Endodermal cell (in vitro differentiated cells): ENCODE results near the gene FAM186B. TPM values are rescaled to one million over a fixed set of nuclear protein-coding genes. Genes with fewer than 3 reads are reported as not detected.
A peak's percentile ranks its signal among the peaks of the same experiment; 100 is the strongest.

Source experiments
- DNase-seq: peaks from one replicate; pipeline ENCODE4 v3.0.0-alpha.2; 2017
- H3K27ac ChIP-seq: 2 replicates; pipeline ENCODE4 v1.5.1; 2013; ENCODE audit warnings: mild to moderate bottlenecking, low read depth, low read length, moderate library complexity
- H3K27me3 ChIP-seq: 2 replicates; pipeline ENCODE4 v1.6.1; 2013; ENCODE audit warnings: mild to moderate bottlenecking, low read length, moderate library complexity; ENCODE audit not compliant: insufficient read depth, control insufficient read depth, poor library complexity, severe bottlenecking
- H3K36me3 ChIP-seq: 2 replicates; pipeline ENCODE4 v1.7.0; 2013; ENCODE audit warnings: mild to moderate bottlenecking, low read length, moderate library complexity; ENCODE audit not compliant: control insufficient read depth, insufficient read depth
- H3K4me1 ChIP-seq: one replicate; pipeline ENCODE4 v1.7.0; 2013; ENCODE audit warnings: low read length; ENCODE audit not compliant: control insufficient read depth, insufficient read depth
- H3K4me3 ChIP-seq: 2 replicates; pipeline ENCODE4 v1.5.1; 2013; ENCODE audit warnings: mild to moderate bottlenecking, low read length, moderate library complexity
- H3K9ac ChIP-seq: 2 replicates; pipeline ENCODE4 v1.6.1; 2013; ENCODE audit warnings: mild to moderate bottlenecking, low read length, moderate library complexity; ENCODE audit not compliant: poor library complexity, severe bottlenecking; ENCODE audit errors: extremely low read depth
- H3K9me3 ChIP-seq: 2 replicates; pipeline ENCODE4 v1.6.1; 2013; ENCODE audit warnings: mild to moderate bottlenecking, low read length, moderate library complexity; ENCODE audit not compliant: control insufficient read depth
- H3K27ac Mint-ChIP-seq: 2 replicates; pipeline ENCODE4 v1.8.0; 2020; ENCODE audit warnings: mixed read lengths
- H3K27me3 Mint-ChIP-seq: 2 replicates; pipeline ENCODE4 v1.8.0; 2021; ENCODE audit warnings: mild to moderate bottlenecking, mixed read lengths; ENCODE audit not compliant: insufficient read depth
- H3K36me3 Mint-ChIP-seq: 2 replicates; pipeline ENCODE4 v1.8.0; 2020; ENCODE audit warnings: low read depth, mixed read lengths
- H3K4me1 Mint-ChIP-seq: 2 replicates; pipeline ENCODE4 v1.8.0; 2020; ENCODE audit warnings: mixed read lengths
- H3K4me3 Mint-ChIP-seq: 2 replicates; pipeline ENCODE4 v1.8.0; 2020; ENCODE audit warnings: mild to moderate bottlenecking, moderate library complexity, mixed read lengths
- H3K9me3 Mint-ChIP-seq: 2 replicates; pipeline ENCODE4 v1.8.0; 2020; ENCODE audit warnings: mild to moderate bottlenecking, mixed read lengths
- WGBS, 2 experiments: methylation state at CpG; one replicate each; pipeline versions ENCODE4 v1.1.5 to v1.1.7; 2013; ENCODE audit warnings: missing lambda C conversion rate in 2 of 2, mixed read lengths in 1 of 2; ENCODE audit not compliant: insufficient coverage in 1 of 2, insufficient read length in 1 of 2; 5-methylcytosine and 5-hydroxymethylcytosine counted together
- total RNA-seq, 2 donors: library from RNA; stranded (reverse); fragmentation: NEBNext Ultra II Directional in 1 of 2; extraction: Animal tissue kit (Norgen Biotek cat#: 25700) in 1 of 2; gene quantifications; 2 replicates in 1 of 2; 3 replicates in 1 of 2; pipeline ENCODE4 v1.2.1, GENCODE V29; 2021
- TF ChIP-seq, protein P1 (sequence below): fragments of 200-600 bp; sonication (generic); conservative IDR thresholded peaks from 2 replicates; pipeline ENCODE4 v1.5.0; 2021; ENCODE audit warnings: antibody characterized with exemption, mild to moderate bottlenecking

FAM186B gene
- total RNA-seq, 2 donors from 2014 or later, result 0.22 to 0.26 TPM

DNA sequence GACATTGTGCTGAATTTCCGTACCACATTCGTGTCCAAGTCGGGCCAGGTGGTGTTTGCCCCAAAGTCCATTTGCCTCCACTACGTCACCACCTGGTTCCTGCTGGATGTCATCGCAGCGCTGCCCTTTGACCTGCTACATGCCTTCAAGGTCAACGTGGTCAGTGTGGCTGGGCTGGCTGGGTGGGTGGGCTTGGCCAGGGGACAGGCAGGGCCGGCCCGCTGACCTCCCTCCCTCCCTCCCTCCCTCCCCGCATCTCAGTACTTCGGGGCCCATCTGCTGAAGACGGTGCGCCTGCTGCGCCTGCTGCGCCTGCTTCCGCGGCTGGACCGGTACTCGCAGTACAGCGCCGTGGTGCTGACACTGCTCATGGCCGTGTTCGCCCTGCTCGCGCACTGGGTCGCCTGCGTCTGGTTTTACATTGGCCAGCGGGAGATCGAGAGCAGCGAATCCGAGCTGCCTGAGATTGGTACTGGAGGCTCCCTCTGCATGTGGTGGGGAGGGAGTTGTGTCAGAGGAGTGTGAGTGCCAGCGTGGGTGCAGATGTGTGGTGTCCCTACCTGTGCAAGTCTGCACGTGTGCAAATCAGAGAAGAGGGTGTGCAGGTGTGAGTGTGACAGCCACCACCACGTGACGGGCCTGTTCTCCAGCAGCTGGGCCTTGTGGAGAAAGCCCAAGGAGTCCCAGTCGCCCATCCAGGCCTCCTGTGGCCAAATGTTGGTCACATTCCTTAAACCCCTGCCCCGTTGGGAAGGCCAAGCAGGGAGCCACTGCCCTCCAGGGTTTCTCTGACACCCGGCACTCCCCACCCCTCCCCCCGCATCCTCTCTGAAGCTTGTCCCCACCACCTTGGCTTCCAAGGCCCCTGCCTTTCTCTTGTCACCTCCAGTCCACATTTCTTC, 61.3 kb downstream of the FAM186B start:
- 31 to 34% methylated on average over 17 to 39 of the region's 39 CpGs for WGBS, 2 experiments
- no peaks in the 10 kb centered on the region for H3K9me3 ChIP-seq
- H3K4me3 ChIP-seq, result no peak overlapping the region
- H3K36me3 Mint-ChIP-seq, result no peaks in the 10 kb centered on the region
- peaks cover 12% of the 10 kb centered on the region for H3K4me1 Mint-ChIP-seq
- no peaks in the 10 kb centered on the region for H3K4me1 ChIP-seq
- peak; percentile 86 for DNase-seq
- H3K27me3 ChIP-seq, result peaks cover 96% of the 10 kb centered on the region
- no peaks in the 10 kb centered on the region for H3K36me3 ChIP-seq
- no peak overlapping the region for H3K9ac ChIP-seq
- H3K27ac ChIP-seq, result no peak overlapping the region
- H3K4me3 Mint-ChIP-seq, result peak overlapping the region; percentile 43
- H3K27me3 Mint-ChIP-seq, result peaks cover 96% of the 10 kb centered on the region
- no peak overlapping the region for H3K27ac Mint-ChIP-seq
- TF ChIP-seq, protein P1, sequence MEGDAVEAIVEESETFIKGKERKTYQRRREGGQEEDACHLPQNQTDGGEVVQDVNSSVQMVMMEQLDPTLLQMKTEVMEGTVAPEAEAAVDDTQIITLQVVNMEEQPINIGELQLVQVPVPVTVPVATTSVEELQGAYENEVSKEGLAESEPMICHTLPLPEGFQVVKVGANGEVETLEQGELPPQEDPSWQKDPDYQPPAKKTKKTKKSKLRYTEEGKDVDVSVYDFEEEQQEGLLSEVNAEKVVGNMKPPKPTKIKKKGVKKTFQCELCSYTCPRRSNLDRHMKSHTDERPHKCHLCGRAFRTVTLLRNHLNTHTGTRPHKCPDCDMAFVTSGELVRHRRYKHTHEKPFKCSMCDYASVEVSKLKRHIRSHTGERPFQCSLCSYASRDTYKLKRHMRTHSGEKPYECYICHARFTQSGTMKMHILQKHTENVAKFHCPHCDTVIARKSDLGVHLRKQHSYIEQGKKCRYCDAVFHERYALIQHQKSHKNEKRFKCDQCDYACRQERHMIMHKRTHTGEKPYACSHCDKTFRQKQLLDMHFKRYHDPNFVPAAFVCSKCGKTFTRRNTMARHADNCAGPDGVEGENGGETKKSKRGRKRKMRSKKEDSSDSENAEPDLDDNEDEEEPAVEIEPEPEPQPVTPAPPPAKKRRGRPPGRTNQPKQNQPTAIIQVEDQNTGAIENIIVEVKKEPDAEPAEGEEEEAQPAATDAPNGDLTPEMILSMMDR, result no peak
- no peaks in the 10 kb centered on the region for H3K9me3 Mint-ChIP-seq

DNA sequence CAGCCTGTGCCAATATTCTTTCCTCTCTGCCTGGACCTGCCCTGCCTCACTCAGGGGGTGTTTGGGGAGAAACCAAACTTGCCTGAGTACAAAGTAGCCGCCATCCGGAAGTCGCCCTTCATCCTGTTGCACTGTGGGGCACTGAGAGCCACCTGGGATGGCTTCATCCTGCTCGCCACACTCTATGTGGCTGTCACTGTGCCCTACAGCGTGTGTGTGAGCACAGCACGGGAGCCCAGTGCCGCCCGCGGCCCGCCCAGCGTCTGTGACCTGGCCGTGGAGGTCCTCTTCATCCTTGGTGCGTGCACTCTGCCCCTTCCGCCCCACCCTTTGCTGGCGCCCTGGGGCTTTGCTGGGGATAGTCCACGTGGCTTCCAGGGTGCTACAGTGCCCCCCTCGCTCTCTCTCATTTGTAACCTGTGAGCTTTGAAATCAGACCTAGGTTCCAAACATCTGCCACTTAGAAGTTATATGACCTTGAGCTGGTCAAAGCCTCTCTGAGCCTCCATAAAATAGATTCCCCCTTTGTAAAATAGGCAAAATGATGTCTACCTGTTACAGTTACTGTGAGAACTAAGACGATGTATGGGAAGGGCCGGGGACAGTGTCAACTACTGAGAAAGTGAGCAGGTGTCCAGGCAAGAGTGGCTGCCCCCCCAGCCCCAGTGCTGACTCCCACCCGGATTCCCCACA, 62.1 kb downstream of the FAM186B start:
- H3K27me3 ChIP-seq, result peaks cover 96% of the 10 kb centered on the region
- TF ChIP-seq, protein P1, result no peak

DNA sequence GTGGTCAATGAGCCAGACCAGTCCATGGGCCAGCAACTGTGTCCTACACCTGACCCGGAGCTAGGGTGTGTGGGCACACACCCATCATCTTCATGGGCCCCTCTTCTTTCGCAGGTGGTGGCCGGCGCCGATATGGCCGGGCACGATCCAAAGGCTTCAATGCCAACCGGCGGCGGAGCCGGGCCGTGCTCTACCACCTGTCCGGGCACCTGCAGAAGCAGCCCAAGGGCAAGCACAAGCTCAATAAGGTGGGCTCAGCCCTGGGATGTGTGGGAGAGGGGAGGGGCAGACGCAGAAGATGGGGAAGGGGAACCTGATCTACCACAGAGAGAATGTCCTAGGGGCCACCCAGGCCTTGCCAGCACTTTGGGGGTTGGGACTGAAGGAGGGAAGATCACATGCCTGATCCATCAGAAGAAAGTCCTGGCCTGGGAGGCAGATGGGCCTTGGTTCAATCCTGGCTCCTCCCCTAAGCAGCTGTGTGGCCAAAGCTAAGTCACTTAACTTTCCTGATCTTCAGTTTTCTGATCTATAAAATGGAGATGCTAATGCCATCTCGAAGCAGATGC, 62.8 kb downstream of the FAM186B start:
- DNase-seq, result peak; percentile 47
- Histone ChIP-seq H3K9me3 (no peaks in the 10 kb centered on the region), H3K4me3 (no peak overlapping the region), H3K27me3 (peaks cover 96% of the 10 kb centered on the region), H3K27ac (no peak overlapping the region), H3K36me3 (no peaks in the 10 kb centered on the region), H3K9ac (no peak overlapping the region), H3K4me1 (no peaks in the 10 kb centered on the region)
- Mint-ChIP-seq H3K27me3 (peaks cover 95% of the 10 kb centered on the region), H3K9me3 (no peaks in the 10 kb centered on the region), H3K36me3 (no peaks in the 10 kb centered on the region), H3K4me3 (no peak overlapping the region), H3K4me1 (peaks cover 14% of the 10 kb centered on the region), H3K27ac (no peak overlapping the region)
- 93 to 97% methylated on average over 9 to 15 of the region's 15 CpGs for WGBS, 2 experiments
- TF ChIP-seq, protein P1, result no peak

More for the DNA sequence above, 62.1 kb downstream of the FAM186B start:
- Mint-ChIP-seq H3K36me3 (no peaks in the 10 kb centered on the region), H3K4me1 (peaks cover 12% of the 10 kb centered on the region), H3K9me3 (no peaks in the 10 kb centered on the region), H3K27me3 (peaks cover 96% of the 10 kb centered on the region), H3K27ac (no peak overlapping the region), H3K4me3 (no peak overlapping the region)
- no peaks in the 10 kb centered on the region for H3K9me3 ChIP-seq
- H3K4me3 ChIP-seq, result no peak overlapping the region
- no peak overlapping the region for H3K9ac ChIP-seq
- peak; percentile 48 for DNase-seq
- WGBS, 2 experiments, result 81 to 82% methylated on average over 19 to 20 of the region's 20 CpGs
- H3K4me1 ChIP-seq, result no peaks in the 10 kb centered on the region
- no peaks in the 10 kb centered on the region for H3K36me3 ChIP-seq
- H3K27ac ChIP-seq, result no peak overlapping the region
